Ecto neural progenitor cell (in vitro differentiated cells): Measurements from ENCODE around the gene GHDC.
A peak's percentile ranks its signal among the peaks of the same experiment; 100 is the strongest.
"Not testable (repeated sequence)": the region's sequence is repeated elsewhere in the genome, so short reads cannot be mapped to it uniquely, and the experiment has no call there.

ENCODE experiments used
- DNase-seq: peaks from one replicate; pipeline ENCODE4 v3.0.0-alpha.2; 2018; ENCODE audit warnings: low spot score

The GHDC gene

DNA sequence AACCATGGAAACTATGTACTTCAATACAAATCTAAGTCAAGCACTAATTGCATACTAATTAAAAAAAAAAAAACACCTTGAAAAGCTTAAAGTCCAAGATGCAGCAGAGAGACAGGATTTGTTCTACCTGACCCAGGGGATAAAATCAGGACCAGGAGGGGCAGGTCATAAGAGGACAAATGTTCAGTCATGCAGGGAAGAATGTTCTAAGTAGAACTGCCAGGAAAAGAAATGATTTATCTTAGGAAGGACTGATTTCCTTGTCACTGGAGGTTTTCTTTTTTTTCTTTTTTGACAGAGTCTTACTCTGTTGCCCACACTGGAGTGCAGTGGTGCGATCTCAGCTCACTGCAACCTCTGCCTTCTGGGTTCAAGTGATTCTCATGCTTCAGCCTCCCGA lies 9.1 kb upstream of the GHDC start:
- no peak for DNase-seq

DNA sequence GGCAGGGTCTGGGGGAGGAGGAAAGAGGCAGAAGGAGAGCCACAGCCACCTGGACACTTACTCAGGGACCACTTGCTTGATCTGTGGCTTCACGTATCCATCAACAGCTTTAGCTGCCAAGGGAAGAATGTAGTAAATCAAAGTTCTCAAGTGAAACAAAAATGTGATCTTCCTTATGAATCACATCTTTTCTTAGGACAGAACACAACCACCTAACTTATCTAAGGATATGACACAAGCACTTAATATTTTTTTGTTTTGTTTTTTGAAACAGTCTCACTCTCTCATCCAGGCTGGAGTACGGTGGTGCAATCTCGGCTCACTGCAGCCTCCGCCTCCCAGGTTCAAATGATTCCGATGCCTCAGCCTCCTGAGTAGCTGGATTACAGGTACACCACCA lies 8.4 kb upstream of the GHDC start:
- no peak for DNase-seq

DNA sequence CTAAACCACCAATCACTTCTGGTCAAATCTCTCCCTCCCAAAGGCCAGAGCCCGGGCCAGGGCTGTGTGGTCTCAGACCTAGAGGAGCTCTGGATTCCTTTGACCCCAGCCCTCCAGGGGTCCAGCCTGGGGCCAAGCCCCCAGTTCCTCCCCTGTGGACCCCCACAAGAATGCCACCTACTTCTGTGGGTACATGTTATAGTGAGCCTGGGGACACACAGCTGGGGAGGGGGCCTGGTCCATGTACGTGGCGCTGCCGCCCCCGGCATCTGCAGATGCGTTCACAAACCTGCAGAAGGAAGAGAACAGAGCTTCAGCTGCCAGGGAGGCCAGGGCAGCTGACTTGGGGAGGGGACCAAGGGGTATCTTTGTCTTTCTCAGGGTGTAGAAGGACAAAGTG lies 7.9 kb upstream of the GHDC start:
- DNase-seq, result no peak

DNA sequence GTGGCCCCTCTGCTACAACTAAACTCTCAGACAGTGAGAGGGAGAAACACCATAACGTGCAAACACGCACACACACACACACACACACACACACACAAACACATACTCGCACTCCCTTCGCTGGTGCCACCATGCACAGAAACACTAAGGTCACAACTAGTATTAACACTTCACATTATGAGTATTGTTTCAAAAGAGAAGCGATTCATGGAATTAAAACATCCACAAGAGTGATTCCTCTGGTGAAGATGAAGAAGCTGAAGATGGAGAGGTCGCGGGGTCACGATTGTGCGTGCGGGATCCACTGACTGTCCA lies 7.1 kb upstream of the GHDC start:
- DNase-seq, result no peak

DNA sequence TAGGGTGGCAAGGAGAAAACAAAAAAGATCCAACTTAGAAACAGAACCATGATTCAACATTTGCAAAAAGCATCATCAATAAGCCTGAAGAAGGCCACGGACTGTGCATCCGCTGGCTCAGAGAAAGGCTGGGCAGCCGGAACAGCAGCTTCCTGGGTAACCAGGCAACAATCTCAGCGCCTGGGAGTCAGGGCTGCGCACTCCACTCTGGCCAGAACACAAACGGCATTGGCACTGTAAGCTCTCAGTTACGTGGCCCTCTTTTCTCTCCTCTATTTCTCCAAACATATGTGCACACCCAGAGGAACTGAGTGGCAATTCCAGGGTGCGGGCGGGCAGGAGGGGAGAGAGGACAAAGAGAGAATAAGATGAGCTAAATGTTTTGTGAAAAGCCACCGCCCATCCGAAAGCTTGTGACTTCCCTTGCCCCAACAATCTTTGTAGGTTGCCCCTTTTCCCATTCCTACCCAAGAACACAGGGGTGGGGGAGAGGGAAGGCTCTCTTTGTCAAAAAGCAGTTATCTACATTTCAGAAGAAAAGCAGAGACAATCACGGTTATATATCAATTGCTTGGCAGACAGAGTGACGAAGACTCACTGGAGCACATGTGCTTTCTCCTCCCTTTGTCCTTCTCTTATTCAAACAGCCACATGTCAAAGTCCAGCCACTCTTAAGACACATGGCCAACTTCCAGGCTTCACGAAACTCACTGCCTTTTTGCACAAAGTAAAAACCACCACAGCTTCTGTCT lies 6.6 kb upstream of the GHDC start:
- DNase-seq, result no peak

DNA sequence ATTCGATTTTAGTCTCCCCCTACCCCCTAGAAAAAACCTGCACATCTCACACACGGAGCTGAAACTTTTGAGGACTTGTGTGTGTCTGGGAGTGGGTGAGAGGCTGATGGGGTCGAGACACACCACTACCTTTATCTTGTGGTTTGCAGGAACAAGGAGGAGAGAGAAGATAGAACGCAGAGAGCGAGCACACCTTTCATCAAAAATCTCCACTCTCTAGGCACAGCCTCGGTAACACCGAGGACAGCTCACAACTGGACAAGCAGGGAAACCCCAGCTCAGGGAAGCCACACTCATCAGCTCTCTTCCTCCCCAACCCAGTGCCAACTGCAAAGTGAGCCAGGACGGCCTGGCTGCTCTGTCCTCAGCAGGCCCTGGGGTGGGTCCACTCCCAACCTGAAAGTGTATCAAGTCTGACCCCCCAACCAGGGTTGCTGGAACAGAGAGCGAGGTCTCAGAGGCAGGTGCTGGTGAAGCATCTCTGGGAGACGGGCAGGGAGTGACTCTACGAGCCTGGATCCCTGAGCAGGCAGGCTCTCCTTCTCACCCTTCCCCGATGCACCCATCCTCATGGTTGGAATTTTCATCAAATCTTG lies 5.2 kb upstream of the GHDC start:
- no peak for DNase-seq

DNA sequence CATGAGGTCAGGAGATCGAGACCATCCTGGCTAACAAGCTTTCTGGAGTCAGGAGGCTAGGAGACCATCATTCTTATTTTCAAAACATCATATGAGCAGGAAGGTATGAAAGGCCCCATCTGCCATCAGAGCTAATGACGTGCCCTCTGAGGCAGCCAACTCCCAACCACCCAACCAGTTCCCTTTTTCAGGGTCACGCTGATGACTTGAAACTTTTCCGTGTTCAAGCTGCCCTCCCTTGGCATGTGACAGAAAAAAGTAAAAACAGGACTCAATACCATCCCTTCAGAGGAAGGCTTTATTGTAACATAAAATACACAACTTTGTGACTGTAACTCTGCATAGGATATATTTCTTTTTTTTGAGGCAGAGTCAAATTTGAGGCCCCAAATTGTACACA lies 4.6 kb upstream of the GHDC start:
- no peak for DNase-seq

DNA sequence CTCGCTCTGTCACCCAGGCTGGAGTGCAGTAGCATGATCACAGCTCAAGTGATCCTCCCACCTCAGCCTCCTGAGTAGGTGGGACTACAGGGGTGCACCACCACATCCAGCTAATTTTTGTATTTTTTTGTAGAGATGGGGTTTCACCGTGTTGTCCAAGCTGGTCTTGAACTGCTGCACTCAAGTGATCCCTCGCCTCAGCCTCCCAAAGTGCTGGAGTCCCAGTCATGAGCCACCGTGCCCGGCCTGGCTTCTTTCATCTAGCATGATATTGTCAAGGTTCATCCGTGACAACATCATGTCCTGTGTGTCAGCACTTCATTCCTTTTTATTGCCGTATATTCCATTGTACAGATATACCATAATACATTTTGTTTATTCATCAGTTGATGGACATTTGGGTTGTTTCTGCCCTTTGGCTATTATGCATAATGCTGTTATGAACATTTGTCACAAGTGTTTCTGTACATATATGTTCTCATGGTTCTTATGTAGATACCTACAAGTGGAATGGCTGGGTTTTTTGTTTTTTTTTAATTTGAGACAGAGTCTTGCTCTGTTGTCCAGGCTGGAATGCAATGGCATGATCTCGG lies 3.4 kb upstream of the GHDC start:
- no peak for DNase-seq

DNA sequence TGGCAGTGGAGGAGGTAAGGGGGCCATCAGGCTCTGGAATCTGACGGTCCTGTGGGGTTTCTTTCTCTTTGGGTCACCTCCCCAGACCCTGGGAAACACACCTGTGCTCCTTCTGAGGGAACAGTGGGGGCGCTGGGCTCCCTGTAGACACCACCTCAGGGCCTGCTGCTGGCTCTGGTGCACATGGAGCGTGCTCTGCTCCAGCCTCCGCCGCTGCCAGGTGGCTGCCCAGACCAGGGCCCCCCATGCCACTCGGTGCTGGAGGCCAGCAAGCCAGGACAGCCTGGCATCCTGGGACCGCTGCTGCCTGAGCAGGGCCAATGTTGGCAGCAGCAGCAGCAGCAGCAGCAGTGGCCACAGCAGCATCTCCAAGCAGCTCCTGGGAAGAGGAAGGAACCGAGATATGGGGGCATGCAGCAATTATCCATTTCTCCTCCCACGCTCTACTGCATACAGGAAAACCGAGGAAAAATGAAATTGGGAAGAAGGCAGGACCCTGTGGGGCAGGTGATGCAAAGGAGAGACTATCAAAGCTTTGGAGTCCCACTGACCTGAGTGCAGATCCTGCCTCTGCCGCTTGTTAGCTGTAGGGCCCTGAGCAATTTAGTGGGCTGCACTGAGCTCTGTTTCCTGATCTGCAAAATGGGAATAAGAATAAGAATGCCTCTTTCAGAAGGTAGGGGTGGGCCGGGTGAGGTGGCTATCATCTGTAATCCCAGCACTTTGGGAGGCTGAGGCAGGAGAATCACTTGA lies 902 bp downstream of the GHDC start:
- no peak for DNase-seq

DNA sequence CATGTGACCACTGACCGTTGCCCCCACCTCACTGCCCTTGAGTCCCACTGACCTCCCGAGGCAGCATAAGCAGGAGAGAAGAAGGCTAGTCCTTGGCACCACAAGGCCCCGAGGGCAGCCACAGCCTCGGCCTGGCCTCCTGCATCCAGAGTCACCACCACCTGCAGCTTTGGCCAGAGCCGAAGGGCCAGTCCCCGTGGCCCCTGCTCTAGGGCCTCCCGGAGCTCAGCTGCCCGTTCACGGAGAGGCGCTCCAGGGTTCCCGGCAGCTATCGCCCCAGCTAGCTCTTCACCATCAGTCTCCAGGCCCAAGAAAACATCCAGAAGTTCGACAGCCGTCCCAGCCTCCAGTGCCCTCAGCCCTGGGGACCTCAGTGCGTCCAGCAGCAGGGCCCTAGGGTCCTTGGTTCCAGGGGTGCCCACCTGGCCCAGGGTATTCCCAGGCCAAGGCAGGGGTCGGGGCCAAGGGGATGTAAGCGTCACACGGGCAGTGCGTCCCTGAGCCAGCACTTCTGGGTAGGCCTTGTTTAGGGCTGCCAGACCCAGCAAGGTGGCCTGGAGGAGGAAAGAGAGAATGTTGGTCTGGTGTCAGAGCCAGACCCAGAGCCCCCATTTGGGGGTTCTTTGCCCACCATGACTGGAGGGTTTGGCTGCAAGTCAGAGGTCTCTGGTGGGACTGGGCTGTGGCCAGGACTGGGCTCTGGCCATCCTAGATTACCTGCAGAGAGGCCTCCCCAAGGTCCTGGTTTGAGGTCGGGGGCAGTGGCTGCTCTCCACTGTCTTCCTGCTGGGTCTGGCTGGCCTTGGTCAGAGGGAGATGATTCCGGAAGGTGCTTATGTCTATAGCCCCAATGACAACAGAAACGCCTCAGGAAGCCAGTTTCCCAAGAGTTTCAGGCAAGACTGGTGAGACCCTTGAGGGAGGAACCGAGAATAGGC lies 1.8 kb downstream of the GHDC start:
- DNase-seq, result no peak

DNA sequence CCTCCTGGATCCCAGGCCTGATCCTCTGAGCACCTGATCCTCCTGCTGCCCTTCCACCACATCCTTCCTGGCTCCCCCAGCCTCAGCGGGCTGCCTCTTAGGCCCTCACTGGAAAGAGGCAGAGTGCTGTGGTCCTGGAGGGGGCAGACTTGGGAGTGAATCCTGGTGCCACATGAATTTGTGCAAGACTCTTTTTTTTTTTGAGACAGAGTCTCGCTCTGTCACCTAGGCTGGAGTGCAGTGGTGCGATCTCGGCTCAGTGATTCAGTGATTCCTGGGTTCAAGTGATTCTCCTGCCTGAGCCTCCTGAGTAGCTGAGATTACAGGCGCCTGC lies 3.1 kb downstream of the GHDC start:
- no peak for DNase-seq

DNA sequence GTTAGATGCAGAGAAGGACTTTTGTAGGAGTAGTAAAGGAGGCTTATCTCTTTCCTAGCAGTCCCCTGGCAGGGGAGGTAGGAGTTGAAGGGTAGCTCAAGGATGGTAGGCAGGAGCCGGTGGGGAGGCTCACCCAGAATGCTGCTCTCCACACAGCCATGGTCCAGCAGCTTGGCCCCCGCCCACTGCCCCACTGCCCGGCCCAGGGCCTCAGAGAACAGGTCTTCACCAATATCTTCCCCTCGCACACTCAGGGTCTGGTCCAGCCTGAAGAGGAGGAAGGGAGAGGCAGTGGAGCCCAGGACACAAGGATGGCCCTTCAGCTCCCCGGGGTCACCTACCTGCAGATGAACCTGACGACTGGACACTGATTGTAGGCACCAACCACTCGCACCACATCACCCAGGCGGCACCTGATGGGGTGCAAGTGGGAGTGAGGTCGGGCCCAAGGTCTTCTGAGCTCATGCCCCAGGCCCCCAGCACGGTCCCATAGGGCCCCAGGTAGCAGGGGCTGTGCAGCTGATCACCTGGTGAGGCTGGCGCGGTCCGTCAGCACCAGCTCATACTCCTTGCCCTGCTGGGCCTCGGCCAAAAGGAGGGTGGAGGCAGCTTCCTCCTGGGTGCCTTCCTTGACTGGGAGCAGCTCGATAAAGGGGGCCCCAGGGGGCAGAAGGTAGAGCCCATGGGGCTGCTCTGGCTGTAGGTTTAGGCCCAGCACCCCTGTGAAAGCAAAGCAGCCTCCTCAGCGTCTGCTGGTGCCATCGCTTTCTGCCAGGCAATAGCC lies 3.6 kb downstream of the GHDC start:
- no peak for DNase-seq

DNA sequence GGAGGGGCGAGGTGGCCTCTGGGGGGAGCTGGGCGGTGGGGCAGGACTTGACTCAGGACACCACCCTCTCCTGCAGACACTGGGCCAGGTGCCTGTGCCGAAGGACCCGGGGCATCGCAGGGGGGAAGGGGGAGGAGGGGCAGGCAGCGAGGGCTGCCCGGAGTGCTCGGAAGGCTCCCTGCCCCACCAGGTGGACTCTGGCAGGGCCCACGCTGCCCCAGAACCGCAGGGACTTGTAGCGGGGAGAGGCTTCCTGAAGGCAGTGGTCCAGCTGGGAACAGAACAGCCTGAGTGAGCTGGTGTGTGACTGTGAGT lies 4.7 kb downstream of the GHDC start:
- DNase-seq, result no peak

DNA sequence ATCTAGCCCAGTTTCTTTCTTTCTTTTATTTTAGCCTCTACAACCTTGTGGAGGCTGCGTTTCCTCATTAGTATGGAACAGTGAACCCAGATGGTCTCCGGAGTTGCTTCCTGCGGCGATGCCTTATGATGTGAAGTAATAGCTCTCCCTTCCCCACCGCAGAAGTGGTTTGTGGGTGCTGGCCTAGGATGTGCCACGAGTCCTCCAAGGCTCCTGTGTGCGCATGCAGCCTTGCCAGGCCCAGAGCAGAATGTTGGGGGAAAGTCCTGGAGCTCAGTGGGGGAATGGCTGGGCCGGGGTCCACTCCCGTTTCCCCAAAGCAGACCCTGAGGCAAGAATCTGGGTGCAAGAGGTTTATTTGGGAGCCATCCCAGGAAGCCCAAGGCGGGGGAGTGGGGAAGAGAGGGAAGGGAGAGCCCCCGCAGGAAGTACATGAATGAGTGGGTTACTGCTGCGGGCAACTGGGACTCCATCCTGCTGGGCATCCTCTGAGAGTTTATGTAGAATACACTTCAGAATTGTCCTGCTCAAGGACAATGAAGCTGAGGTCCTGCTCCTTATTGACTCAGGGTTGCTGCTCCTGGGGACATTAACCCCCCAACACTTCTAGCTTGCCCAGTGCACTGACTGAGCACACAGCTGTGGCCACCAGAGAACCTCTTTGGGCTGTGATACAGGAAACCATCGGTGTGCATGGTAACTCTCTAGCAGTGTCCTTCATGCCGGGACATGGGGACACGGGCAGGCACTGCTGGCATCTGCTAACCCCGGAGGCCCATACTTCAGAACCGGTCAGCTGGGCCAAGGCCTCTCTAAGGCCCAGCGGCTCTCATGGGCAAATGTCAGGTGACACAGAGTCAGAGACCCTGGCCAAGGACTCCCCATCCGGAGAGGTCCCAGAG lies 5.3 kb downstream of the GHDC start:
- peak; percentile 43 for DNase-seq

DNA sequence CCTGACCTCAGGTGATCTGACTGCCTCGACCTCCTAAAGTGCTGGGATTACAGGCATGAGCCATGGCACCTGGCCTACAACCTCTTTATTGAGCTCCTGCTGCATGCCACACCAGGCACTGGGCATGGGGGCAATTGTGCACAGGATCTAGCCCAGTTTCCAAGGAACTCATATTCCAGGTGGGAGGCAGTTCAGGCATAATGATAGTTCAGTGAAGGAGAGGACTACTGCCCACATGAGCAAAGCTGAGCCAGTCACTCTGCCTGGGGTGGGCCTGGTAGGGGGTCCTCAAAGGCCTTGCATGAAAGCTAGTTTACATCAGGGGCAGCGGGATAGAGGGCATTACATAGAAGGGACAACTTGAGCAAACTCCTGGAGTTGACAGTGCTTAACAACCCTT lies 6.5 kb downstream of the GHDC start:
- DNase-seq, result peak; percentile 37

DNA sequence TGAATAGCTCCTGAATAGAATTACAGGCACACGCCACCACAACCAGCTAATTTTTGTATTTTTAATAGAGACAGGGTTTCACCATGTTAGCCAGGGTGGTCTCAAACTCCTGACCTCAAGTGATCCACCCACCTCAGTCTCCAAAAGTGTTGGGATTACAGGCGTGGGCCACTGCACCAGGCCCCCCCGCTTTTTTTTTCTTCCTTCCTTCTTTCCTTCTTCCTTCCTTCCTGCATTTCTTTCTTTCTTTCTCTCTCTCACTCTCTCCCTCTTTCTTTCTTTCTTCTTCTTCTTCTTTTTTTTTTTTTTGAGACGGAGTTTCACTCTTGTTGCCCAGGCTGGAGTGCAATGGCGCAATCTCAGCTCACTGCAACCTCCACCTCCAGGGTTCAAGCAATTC lies 8.1 kb downstream of the GHDC start:
- not testable (repeated sequence) for DNase-seq

DNA sequence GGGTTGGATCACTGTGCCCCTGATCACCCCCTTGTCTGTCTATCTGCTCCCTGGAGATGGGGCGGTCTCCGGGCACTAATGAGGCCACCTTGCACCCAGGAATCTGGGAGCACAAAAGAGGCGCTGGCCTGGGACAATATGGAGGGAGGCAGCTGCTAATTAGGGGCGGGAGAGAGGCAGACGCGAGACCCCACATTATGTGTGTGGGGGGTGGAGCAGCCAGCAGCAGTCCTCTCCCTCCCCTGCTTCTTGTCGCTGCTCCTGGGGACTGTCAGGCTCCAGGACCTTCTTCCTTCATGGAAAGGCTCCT lies 8.7 kb downstream of the GHDC start:
- DNase-seq, result no peak

DNA sequence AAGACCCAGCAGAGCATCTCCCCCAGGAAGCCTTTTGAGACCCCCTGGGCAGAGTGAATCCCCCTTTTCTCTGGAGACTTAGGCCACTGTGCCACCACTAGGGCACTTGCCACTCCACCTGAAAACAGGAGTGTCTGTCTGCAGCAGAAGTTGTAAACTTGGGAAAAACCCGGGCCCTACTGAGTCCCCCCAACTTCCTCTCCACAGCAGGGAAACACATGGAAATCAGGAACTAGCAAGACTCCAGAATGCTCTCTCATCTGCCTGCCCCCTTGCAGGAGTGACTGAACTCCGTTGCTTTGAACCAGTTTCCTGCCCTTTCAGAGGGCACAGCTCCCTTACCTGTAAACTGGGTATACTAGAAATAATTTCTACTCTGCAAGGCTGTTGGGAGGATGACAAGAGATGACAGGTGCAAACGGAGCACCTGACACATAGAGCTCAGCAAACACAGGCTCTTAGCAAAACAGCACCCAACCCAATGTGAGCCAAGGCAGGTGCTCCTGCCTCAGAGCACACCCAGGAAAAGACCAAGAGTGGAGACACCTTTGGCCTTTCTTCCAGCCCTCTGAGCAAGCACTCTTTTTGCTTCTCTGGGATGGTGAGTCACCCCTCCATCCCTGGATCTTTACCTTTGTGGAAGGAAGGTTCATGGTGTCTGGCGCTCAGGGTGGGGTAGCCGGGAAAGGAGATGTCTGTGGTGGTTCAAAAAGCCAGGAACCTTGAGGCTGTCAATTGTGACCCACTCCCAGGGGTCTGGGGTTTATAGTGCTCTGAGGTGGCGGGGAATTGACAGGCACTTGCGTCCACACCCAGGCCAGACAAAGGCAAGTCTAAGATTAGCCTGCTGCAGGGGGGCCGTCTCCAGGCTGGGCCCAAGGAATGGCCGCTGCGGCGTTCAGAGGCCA lies 9.3 kb downstream of the GHDC start, which contains the start of gene HCRT:
Gene HCRT, minus strand, starts transcription at position 740 of the 908 bp plus-strand sequence. Its CDS starts 87 bp downstream, at position 653.
- no peak for DNase-seq
